ENCODE results near the gene HMGXB4.

HMGXB4 gene

DNA sequence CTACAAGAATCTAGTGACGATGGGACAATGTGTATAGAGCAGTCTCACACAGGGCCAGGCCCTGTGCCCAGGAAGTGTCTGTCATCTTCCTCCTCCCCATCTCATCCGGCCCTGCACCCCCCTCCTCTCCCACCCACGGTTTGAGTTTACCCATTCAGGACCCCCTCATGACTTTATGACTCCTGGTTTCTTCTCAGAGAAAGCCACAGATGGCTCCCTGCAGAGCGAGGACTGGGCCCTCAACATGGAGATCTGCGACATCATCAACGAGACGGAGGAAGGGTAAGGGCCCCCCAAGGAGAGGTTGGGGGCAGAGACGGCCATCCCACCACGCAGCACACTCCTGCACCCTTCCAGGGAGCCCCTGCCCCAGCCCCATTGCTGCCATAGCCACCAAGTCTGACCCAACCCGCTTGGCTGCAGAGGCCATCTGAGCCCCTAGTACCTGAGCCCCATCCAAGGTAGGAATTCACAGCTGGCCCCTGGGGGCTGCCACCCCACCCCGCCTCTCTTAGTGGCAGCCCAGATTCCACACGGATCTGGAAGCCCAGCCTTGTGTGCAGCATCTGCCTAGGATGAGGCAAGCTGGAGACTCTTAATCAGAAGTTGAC, 60.5 kb downstream of the HMGXB4 start:
- Histone ChIP-seq H3K4me2 (ENCODE audit: low read length) (no peak overlapping the region), H3K9ac (ENCODE audit: low read length) (no peak overlapping the region), H3K36me3 (ENCODE audit: insufficient read depth, low read length) (peaks cover 3% of the 10 kb centered on the region; the same call in 1 of the 2 replicates), H3K4me1 (ENCODE audit: insufficient read depth, low read length, severe bottlenecking) (peaks cover 41% of the 10 kb centered on the region), H3K4me3 (ENCODE audit: low read depth, low read length, poor library complexity, severe bottlenecking) (no peak overlapping the region), H4K20me1 (ENCODE audit: insufficient read depth, low read length) (no peaks in the 10 kb centered on the region), H2AFZ (ENCODE audit: low read length) (no peak overlapping the region), H3K9me2 (ENCODE audit: low read depth, low read length) (no peaks in the 10 kb centered on the region), H3K79me2 (ENCODE audit: insufficient read depth, low read length) (no peaks in the 10 kb centered on the region), H3K9me3 (ENCODE audit: low read length) (no peaks in the 10 kb centered on the region), H3K27ac (ENCODE audit: low read depth, low read length, poor library complexity, severe bottlenecking) (no peak overlapping the region), H3F3A (ENCODE audit: insufficient read depth, low read length) (0 out of 2 replicates have a peak, but pooled peaks cover under 1% of the 10 kb centered on the region), H3K27me3 (ENCODE audit: insufficient read depth, low read length) (no peaks in the 10 kb centered on the region)
- no peak for TF ChIP-seq EZH2 (IDR thresholded peaks at IDR 0.05; ENCODE audit: borderline replicate concordance, low read length)
- TF ChIP-seq, protein P1, sequence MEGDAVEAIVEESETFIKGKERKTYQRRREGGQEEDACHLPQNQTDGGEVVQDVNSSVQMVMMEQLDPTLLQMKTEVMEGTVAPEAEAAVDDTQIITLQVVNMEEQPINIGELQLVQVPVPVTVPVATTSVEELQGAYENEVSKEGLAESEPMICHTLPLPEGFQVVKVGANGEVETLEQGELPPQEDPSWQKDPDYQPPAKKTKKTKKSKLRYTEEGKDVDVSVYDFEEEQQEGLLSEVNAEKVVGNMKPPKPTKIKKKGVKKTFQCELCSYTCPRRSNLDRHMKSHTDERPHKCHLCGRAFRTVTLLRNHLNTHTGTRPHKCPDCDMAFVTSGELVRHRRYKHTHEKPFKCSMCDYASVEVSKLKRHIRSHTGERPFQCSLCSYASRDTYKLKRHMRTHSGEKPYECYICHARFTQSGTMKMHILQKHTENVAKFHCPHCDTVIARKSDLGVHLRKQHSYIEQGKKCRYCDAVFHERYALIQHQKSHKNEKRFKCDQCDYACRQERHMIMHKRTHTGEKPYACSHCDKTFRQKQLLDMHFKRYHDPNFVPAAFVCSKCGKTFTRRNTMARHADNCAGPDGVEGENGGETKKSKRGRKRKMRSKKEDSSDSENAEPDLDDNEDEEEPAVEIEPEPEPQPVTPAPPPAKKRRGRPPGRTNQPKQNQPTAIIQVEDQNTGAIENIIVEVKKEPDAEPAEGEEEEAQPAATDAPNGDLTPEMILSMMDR (IDR thresholded peaks at IDR 0.05; ENCODE audit: low read length), result no peak

- no peak overlapping the region for H3K9ac ChIP-seq (ENCODE audit: low read length)
- no peak overlapping the region for H3K27ac ChIP-seq (ENCODE audit: low read depth, low read length, poor library complexity, severe bottlenecking)
- no peaks in the 10 kb centered on the region for H3K9me2 ChIP-seq (ENCODE audit: low read depth, low read length)
- H2AFZ ChIP-seq (ENCODE audit: low read length), result no peak overlapping the region
- no peaks in the 10 kb centered on the region for H3K27me3 ChIP-seq (ENCODE audit: insufficient read depth, low read length)
- no peaks in the 10 kb centered on the region for H3K79me2 ChIP-seq (ENCODE audit: insufficient read depth, low read length)
- no peak overlapping the region for H3K4me3 ChIP-seq (ENCODE audit: low read depth, low read length, poor library complexity, severe bottlenecking)
- no peaks in the 10 kb centered on the region for H3K9me3 ChIP-seq (ENCODE audit: low read length)
- peaks cover 33% of the 10 kb centered on the region for H3K4me1 ChIP-seq (ENCODE audit: insufficient read depth, low read length, severe bottlenecking)
- H3K4me2 ChIP-seq (ENCODE audit: low read length), result no peak overlapping the region
- H3K36me3 ChIP-seq (ENCODE audit: insufficient read depth, low read length), result peaks cover 3% of the 10 kb centered on the region; the same call in 1 of the 2 replicates
- no peak for TF ChIP-seq EZH2 (IDR thresholded peaks at IDR 0.05; ENCODE audit: borderline replicate concordance, low read length)
- TF ChIP-seq, protein P1 (IDR thresholded peaks at IDR 0.05; ENCODE audit: low read length), result no peak
- H4K20me1 ChIP-seq (ENCODE audit: insufficient read depth, low read length), result no peaks in the 10 kb centered on the region
- no peaks in the 10 kb centered on the region for H3F3A ChIP-seq (ENCODE audit: insufficient read depth, low read length)
Observed at GRCh38 chr22:35318346-35319215, 61.3 kb downstream of the HMGXB4 start.

DNA sequence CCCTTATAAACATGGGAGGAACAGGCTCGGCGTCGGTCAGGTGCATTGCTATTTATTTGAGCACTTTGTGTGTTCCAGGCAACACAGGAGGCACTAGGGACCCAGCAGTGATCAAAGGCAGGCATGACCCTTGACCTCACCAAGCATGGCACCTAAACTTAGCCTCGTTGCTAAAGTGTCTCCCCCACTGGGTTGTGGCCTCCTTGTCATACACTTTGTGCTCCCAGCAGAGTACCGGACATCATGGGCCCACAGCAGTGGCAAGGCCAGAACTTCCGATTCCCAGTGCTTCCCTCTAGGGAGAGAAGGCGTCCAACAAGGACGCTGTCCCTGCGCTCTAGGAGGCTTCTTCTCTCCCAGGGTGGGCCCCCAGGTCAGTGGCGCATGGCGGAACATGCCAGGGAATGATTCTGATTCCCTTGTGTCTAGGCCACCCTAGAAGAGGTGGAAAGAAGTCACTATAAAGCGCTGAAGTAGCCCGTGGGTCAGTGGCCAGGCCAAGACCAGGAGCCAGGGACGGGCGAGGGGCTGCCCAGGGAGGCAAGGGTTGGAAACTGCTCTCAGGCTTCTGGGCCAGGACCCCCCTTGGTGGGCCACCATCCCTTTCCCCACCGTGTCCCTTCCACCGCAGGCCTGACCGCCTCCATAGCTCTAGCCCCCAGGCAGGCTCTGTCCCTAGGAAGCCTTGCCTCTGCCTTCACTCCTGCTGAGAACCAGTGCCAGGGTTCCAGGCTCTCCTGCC, 62.1 kb downstream of the HMGXB4 start:
- Histone ChIP-seq H4K20me1 (ENCODE audit: insufficient read depth, low read length) (no peaks in the 10 kb centered on the region), H3K9ac (ENCODE audit: low read length) (no peak overlapping the region), H2AFZ (ENCODE audit: low read length) (no peak overlapping the region), H3K27me3 (ENCODE audit: insufficient read depth, low read length) (no peaks in the 10 kb centered on the region), H3K79me2 (ENCODE audit: insufficient read depth, low read length) (no peaks in the 10 kb centered on the region), H3K4me2 (ENCODE audit: low read length) (no peak overlapping the region), H3K9me3 (ENCODE audit: low read length) (no peaks in the 10 kb centered on the region), H3K4me1 (ENCODE audit: insufficient read depth, low read length, severe bottlenecking) (peaks cover 25% of the 10 kb centered on the region), H3F3A (ENCODE audit: insufficient read depth, low read length) (no peaks in the 10 kb centered on the region), H3K4me3 (ENCODE audit: low read depth, low read length, poor library complexity, severe bottlenecking) (no peak overlapping the region), H3K9me2 (ENCODE audit: low read depth, low read length) (no peaks in the 10 kb centered on the region), H3K36me3 (ENCODE audit: insufficient read depth, low read length) (peaks cover 11% of the 10 kb centered on the region), H3K27ac (ENCODE audit: low read depth, low read length, poor library complexity, severe bottlenecking) (no peak overlapping the region)
- TF ChIP-seq, protein P1 (IDR thresholded peaks at IDR 0.05; ENCODE audit: low read length), result no peak
- TF ChIP-seq EZH2 (IDR thresholded peaks at IDR 0.05; ENCODE audit: borderline replicate concordance, low read length), result no peak

All from OCI-LY1 (cell line).